CD4-positive, alpha-beta T cell treated with Interleukin-17A for 4 hours (primary cell): ENCODE data around the gene ATG4B.

Experiments used
- DNase-seq: peaks from one replicate; pipeline ENCODE4 v3.0.0-alpha.2; 2020; ENCODE audit warnings: mixed read lengths

The ATG4B gene

GRCh38 chr2:241668354-241668753 lies 30.9 kb downstream of the ATG4B start:
- DNase-seq = no peak

GRCh38 chr2:241668839-241669238 lies 31.3 kb downstream of the ATG4B start:
- no peak for DNase-seq

GRCh38 chr2:241670333-241671110 lies 33.0 kb downstream of the ATG4B start:
- no peak for DNase-seq

- DNase-seq = no peak
Observed at GRCh38 chr2:241671457-241672240, 34.2 kb downstream of the ATG4B start.

GRCh38 chr2:241672243-241673188 lies 35.0 kb downstream of the ATG4B start:
- DNase-seq = no peak

GRCh38 chr2:241673189-241673663 lies 35.7 kb downstream of the ATG4B start:
- DNase-seq = no peak

- no peak for DNase-seq
Observed at GRCh38 chr2:241673797-241674725, 36.6 kb downstream of the ATG4B start.

GRCh38 chr2:241675885-241676284 lies 38.4 kb downstream of the ATG4B start:
- DNase-seq = no peak

- no peak for DNase-seq
Observed at GRCh38 chr2:241676665-241677064, 39.2 kb downstream of the ATG4B start.

GRCh38 chr2:241677392-241677791 lies 39.9 kb downstream of the ATG4B start:
- no peak for DNase-seq

- no peak for DNase-seq
Observed at GRCh38 chr2:241678307-241678706, 40.8 kb downstream of the ATG4B start.

GRCh38 chr2:241678784-241679540 lies 41.5 kb downstream of the ATG4B start:
- DNase-seq = no peak

GRCh38 chr2:241680044-241680443 lies 42.6 kb downstream of the ATG4B start:
- no peak for DNase-seq

- no peak for DNase-seq
Observed at GRCh38 chr2:241680827-241681599, 43.5 kb downstream of the ATG4B start.

- DNase-seq = peak; percentile 24
Observed at GRCh38 chr2:241686324-241686649, 48.8 kb downstream of the ATG4B start.

- peak; percentile 97 for DNase-seq
Observed at GRCh38 chr2:241686650-241687425, 49.3 kb downstream of the ATG4B start, which contains the start of gene DTYMK. DTYMK (minus strand) TSS chr2:241686815; CDS start chr2:241686783, 32 bp downstream.

- peak; percentile 22 for DNase-seq
Observed at GRCh38 chr2:241689306-241689705, 51.8 kb downstream of the ATG4B start.

- no peak for DNase-seq
Observed at GRCh38 chr2:241690202-241690717, 52.8 kb downstream of the ATG4B start.

GRCh38 chr2:241692448-241692847 lies 55.0 kb downstream of the ATG4B start:
- DNase-seq = no peak
